Ureter (tissue), 1 donor: Measurements from ENCODE around the gene TBC1D22A. TPM values are rescaled to one million over a fixed set of nuclear protein-coding genes. Genes with fewer than 3 reads are reported as not detected.

Experiments
- DNase-seq: peaks from one replicate; pipeline ENCODE4 v3.0.0-alpha.2; 2020; ENCODE audit warnings: low spot score
- total RNA-seq: library from RNA; stranded (reverse); gene quantifications from one replicate; pipeline ENCODE4 v1.2.4, GENCODE V29; 2023
- donor health status: DM: yes; HTN: yes; CAD: no.

Gene TBC1D22A
- total RNA-seq, 1 donor from 2014 or later = 32.6 TPM

DNA sequence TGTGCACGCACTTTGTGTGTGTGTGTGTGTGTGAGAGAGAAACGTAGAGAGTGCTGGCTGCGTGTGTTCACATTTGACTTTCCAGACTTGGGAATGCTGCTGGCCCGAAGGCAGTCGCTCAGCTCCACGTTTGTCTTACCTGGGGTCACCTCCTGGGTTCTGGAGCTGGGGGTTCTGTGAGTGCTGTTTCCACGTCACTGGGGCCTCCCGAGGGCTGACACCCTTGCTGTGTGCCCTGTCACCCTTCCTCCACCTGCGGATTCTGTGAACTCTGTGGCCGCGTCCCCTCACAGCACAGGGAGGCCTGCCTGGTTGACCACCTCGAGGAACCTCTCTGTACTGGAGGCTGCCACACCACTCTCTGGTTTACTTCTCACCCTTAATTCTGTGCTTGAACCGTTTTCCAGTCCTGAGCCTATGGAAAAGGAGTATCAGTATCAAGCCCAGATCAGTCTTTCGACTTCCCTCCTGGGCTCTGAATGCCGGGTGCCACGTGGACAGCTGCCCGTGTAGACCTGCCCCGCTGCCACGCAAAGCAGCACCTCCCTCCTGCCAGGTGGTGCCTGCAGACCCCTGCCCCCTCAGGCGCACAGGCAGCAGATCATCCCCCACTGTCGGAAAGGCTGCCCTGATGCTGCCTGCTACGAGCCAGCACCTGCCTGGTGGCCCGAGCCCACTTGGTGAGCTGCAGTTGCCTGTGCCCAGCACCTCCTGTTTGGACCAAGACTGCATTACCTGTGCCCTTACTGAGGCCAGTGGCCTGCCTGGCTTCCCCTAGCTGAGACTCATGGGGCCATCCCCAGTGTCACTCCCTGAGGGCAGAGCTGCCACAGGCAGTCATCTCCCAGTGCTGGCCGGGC is 233.3 kb downstream of the TBC1D22A start:
- no peak for DNase-seq

DNA sequence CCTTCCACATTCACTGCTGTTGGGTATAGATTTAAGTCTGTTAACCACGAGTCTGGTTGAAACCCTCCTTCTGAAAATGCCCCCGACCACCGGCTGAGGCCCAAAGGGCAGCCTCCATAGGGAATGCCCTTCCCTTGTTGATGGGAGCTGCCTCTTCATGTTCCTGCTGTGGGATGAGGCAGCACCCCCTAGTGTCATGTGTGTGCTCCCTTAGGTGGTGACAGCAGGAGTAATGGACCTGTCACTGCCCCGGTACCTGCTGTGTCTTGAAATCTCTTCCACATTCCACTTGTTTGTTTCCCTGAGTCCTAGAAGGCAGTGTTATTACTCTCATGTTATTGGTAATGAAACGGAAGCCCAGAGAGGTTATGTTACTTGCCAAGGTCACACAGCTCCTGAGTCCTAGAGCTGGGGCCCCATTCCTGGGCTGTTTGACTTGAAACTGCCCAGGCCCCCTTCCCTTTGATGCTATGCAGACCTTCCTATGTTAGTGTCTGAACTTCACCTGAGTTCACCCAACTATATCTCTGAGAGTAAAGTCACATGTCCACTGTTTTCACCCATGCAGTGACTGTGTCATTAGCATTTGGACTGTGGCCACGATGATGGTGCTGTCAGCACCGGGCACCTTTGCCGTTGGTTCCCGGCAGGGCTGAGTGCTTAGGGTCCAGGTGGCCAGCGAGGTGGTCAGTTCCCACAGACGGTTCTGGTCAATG is 234.3 kb downstream of the TBC1D22A start:
- DNase-seq = no peak

DNA sequence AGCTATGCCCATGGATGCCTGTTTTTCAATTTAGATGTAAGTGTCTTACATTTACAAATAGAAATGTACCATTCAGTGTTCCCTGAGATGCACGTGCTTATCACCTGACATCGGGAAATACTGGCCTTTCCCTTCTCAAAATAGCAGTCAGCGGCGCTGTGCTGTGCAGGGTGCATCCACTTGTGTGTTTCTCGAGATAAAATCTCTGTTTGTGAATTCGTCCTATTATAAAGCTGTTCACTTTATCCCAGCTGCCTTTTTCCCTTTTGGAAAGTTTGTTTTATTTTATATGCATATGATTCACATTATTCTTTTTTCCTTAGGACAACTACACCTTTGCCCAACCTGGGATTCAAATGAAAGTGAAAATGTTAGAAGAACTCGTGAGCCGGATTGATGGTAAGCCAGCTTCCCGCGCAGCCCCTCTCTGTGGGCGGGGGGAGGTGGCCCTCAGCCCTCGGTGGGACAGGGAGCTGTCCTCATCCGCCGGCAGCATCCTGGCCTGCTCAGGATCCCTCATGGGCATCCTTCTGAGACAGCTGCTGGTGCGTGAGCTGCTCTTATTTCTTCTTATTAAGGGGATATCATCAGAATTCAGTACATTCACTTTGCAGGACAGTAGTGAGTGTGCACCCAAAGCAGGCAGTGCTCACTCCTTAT is 235.0 kb downstream of the TBC1D22A start:
- DNase-seq = no peak

DNA sequence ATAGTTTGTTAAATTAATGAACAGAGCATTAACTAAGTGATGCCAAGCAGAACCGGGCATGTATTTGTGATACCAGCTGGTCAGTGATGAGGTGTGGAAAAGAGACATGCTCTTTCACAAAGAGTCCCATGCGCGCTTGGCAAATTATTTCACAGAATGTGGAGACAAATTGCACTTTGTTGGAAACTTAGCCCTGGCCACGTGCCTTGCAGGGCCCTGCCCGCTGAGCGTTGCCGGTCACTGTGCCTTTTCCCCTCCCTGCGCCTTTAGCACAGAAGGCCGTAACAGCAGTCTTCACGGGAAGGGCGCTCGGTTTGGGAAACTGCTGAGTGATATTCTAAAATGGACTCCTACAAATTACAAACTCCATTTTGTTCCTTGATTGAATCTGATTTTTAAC is 235.9 kb downstream of the TBC1D22A start:
- DNase-seq = no peak

DNA sequence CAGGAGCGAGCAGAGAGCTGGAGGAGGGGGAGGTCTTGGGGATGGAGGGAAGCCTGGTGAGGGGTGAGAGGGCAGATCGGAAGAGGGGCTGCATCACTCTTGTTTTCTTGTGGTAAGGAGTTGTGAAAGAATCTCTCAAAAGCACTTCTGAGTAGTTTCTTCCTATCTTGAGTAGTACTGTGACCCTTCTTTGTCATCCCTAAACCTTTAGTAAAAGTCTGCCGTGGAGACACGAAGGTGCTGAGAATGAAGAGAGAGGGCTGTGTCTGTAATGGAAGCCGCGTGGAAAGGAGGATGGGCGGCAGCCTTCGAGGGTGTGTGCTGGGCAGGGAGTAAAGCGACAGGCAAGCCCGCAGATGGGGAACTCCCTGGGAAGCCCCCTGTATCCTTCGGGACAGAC is 237.8 kb downstream of the TBC1D22A start:
- DNase-seq = no peak

DNA sequence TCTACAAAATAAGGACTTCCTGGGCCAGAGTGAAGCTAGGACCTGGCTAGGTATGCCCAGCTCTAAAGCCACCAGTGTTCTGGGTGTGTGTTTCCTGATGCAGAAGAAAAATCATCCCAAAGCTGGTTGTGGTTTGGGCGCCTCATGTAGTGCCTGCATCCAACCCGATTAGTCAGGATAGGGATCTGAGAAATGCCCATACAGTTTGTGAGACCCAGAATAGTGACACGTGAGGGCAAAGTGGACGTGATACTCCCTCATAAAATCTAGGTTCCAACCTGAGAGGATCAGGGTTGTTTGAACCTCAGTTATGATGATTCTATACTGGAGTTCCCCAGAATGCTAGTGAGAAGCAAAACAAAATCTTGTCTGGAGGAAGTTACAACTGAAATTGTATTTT is 238.4 kb downstream of the TBC1D22A start:
- no peak for DNase-seq

DNA sequence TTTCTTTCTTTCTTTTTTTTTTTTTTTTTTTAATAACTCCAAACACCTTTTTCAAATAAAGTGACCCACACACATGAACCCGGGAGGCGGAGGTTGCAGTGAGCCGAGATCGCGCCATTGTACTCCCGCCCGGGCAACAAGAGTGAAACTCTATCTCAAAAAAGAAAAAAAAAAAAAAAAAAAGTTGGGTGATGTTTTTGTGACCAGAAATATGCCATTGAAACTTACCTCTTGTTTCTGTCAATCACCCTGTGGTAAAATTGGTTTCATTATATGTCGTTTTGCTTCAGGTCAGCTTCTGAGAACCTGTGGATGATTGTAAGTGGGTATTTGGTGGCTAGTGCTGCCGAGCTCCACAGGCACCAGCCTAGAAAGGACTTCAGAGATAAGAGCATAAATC is 238.8 kb downstream of the TBC1D22A start:
- DNase-seq = no peak

DNA sequence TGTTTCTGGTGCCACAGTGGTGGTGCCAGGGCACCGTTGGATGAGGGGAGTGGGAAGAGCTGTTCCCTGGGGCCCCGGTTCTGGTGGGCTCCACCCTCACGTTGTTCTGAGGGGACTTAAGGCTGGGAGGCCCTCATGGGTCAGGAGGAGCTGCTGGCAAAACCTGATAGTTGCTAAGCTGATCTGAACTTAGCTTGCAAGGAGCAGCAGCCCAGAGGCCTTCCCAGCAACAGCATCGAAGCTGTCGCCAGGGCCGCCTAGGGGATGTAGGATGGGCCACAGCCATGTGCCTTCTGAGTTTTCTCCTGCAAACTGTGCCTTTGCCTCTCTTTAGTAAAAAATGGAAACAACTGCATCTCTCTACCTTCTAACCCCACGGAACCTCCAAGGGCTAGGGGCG is 240.2 kb downstream of the TBC1D22A start:
- DNase-seq = no peak

DNA sequence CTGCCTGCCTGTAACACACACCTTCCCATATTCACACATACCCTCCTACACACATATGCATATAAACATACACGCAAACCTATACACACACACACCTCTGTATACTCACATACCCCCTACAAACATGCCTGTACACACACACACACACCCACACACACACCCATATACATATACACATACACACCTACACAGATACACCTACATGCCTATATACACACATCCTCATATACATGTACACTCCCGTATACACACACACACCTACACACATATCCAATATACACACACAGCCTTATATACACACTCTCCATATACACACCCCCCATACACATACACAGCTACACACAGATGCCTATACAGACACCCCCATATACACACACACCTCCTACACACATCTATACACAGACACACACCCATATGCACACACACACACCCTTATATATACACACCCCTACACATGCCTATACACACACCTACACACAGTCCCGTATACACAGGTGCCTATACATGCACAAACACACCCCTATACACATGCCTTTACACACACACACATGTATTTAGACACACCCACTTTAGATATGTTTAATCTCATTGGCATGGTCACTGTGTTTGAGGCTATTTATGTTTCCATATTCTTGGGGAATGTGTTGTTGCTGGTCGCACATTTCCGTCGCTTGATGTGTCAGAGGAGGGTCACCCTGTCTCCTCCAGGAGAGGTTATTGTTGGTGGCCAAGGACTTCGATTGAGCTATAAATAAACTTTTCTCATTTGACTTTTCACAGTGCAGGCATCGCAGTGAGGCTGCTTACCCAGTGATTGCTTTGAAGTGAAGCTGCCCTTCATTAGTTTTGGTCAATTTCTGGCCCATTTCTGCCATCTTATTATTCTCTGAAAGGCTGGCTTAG is 243.3 kb downstream of the TBC1D22A start:
- DNase-seq = no peak

DNA sequence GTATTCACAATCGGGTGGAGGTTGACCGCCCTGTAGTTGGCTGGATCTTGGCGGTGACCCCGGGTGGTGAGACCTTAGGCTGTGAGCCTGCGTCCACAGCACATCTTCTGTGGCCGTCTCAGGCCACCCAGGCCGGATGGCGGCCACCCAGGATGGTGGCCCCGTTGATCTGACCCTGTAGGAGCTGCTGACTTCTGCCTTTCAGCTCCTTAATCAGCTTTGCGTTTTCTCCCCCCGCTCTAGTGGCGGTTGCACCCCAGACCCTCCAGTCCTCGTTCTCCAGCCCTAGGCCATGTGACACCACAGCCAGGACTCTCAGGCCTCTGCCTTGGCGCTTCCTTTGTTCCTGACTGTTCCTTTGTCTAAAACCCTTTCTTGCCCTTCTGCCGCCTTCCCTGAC is 244.0 kb downstream of the TBC1D22A start:
- DNase-seq = no peak

DNA sequence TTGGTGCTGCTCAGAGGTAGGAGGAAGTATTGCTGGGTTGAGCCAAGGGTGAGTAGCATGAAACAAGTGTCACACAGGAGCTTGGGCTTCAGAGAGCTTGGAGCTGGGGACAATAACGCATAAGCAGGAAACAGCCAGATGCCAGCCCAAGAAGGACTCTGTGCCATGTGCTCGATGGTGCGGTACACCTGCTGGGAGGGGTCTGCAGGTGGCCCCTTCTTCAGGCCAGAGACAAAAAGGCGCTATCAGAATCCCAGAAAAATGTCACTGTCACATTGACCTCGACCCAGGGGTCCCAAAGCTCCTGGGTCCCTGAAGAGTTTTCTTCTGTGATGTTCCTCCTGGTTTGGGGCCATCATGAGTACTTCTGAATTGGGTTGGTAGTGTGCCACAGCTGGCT is 244.4 kb downstream of the TBC1D22A start:
- no peak for DNase-seq

DNA sequence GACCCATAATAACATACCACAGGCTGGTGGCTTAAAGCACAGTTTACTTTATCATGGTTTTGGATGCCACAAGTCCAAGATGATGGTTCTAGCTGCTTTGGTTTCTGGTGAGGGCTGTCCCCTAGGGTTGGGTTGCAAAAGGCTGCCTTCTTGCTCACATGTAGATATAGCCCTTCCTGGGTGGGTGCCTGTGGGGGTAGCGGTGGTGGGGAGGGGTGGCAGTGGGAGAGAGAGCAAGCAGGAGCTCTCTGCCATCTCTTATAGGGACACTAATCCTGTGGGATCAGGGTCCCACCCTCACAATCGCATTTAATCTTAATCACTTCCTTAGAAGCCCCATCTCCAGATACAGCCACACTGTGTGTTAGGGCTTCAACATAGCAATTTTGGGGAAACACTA is 245.0 kb downstream of the TBC1D22A start:
- DNase-seq = no peak

DNA sequence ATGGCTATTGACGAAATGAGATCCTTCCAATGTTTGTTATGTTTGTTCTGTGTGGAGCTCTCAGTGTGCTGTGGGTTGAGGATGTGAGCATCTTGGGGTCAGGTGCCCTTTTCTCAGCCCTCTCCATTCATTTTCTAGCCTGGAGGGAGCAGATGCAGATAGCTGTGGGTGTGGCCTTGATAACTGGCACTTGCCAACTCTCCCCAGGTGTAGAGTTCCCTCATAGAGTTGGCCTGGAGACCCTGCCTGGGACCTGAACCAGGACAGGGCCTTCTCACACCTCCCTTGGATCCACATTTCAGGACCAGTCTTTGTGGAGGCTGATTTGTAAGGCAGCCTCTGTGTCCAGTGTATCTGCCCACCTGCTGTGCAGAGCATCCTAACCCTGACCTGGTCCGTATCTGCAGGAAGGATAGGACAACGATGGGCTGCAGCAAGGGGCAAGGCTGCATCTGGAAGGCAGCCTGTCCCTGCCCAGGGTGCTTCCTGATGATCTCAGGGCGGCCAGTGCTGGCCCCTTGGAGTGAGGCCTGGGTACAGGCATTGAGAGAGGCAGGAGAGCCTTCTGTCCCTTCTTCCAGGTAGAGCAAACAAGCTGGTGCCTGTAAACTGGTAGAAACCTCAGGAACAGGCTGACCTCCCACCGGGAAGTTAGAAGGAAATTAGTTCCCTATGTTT is 245.9 kb downstream of the TBC1D22A start:
- no peak for DNase-seq

DNA sequence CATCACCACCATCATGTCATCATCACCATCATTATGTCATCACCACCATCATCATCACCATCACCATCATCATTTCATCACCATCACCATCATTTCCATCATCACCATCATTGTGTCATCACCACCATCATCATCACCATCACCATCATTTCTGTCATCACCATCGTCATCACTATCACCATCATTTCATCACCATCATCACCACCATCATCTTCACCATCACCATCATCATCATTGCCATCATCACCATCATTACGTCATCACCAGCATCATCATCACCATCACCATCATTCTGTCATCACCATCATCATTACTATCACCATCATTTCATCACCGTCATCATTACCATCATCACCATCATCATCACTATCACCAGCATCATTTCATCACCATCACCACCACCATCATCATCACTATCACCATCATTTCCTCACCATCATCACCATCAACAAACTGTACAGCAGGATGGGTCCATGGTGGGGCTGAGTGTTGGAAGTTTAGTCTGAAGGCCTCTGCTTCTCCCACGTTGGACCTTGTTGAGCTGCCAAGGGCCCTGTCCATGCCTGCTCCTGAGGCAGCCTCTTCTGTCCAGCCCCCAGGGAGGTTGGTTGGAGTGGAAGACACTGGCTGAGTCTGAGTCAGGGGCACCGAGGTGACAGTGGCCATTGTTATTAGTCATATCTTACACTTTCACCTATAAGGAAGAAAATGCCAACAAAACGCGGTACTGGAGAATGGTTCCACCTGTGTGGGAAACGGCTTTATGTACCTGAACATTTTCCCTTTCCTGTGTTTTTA is 247.1 kb downstream of the TBC1D22A start:
- DNase-seq = no peak

DNA sequence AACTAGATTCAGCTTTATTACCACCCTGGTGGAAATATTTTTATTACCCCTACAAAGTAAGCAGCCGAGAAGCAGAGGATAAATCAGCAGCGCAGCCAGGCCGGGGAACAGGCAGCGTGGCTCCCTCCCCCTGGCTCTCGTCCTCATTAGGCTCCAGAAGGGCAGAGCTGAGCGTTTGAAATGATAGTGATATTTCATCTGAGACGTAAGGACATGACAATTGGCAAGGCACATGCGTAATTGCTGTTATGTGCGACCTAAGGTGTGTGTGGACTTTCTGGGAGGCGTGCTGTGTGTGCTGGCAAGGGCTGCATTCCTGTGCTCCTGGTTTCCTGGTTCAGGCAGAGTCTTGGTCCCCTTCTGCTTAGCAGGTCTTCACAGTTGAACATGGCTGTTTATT is 247.8 kb downstream of the TBC1D22A start:
- DNase-seq = no peak

DNA sequence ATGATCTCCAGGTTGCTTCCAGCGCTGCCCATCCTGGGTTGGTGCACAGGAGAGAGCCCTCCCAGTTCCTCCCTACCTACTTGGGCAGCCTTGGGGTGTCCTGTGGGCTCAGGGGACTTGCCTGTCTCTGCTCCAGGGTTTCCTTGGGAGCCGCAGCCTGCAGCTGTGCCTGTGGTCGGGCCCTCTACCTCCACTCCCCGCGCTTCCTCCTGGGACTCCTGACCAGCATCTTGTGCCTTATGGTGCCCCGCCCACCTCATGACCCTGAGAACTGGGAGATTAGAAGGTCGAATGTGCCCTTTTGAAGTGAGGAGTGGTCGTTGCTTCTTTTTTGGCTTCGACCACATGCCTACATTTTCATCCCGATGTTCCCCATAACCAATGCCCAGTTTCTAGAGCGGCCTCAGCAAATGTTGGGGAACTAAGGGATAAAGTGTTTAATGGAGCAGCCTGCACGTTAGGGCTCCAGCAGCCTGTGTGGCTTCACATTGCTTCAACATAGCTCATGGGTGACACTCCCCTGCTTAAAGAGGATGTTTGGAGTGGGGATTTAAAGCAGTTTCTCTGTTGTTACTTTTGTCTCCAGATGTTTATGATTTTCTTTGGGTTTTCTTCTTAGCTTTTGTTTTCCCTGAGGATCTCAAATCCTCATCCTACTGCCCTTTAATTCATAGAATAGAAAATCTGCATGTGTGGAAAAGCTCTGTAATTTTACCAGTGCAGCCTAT is 248.8 kb downstream of the TBC1D22A start:
- DNase-seq = no peak

DNA sequence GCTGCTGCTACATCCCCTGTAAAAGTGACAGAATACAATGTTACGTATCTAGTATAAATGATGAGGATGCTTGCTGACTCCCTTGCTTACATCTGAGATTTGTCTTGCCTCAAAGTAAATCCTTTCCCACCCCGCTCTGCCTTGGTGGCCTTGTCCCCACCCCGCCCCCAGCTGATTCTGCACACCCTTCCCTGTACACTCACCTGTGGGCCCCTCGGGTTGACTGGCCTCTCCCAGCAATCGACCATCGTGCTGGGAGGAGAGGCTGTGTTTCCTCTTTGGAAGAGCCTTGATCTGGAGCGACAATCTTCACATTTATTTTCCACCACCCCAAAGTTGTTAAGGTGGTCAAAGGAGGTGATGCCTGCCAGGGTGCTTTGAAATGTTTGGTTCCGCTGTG is 249.4 kb downstream of the TBC1D22A start:
- DNase-seq = no peak

DNA sequence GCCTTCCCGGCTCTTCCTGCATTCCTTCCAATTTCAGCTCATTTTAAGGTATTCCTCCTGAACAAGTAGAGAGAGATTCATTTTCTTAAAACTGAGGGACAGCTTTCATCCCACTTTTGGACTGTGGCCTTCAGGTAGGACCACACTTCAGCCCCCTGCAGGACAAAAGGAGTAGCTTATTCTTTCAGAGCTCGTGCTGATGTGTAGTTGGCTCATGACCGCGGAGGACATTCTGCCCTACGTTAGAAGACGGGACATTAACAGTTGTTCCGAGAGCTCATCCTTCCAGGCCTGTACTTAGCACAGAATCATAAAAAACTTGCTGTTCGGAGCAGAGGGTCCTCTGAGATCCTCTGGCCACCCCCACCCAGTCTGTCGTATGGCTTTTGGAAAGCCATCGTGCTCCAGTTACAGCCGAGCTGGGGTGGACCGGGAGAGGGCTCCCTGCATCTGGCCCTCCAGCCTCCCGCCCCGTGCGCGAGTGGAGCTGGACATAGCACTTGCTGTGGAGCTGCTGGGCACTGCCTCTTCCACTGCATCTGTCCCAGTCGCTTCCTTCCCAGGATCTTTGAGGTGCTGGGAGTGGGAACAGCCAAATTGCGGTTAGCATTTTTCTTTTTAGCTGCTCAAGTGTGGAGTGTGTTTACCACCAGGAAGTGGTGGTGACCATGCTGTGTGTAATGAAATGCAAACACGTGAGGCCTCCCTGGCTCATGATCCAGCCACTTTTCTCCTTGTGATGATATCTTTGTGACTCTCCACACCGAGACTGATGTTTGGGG is 250.3 kb downstream of the TBC1D22A start:
- no peak for DNase-seq
